Subcutaneous preadipocyte (primary cell): Measurements from ENCODE around the gene DMD. TPM values are rescaled to one million over a fixed set of nuclear protein-coding genes. Genes with fewer than 3 reads are reported as not detected.

Experiments
- small RNA-seq: library from RNA; depleted of rRNA; stranded (forward); fragments of <200 nt; gene quantifications from one replicate; pipeline ENCODE3, GENCODE V24; 2012
- total RNA-seq: library from RNA; depleted of rRNA; stranded (reverse); fragments of >200 nt; gene quantifications from 2 replicates; pipeline ENCODE4 v1.2.3, GENCODE V29; 2012

The DMD gene
- 0.78 and 1.8 TPM in 2 replicates for total RNA-seq

GRCh38 chrX:33211356-33212260 is at the start of gene DMD:
TSS of gene DMD (minus strand) at chrX:33211549. CDS start at chrX:33211312, 237 bp downstream.

GRCh38 chrX:31071725-31072124 is 2139.6 kb downstream of the DMD start, which contains the start of gene FTHL17:
TSS of gene FTHL17 (minus strand) at chrX:31072041. CDS start at chrX:31071953, 88 bp downstream.

Small RNA genes lying within 50 kb of the gene (small RNA-seq; reads per million reads assigned to genes)
- not detected for gene MIR3915
- not detected for gene MIR548F5
- not detected for gene RNA5SP501
- gene RNU6-894P = not detected
